ENCODE results near the gene GPATCH3. TPM values are rescaled to one million over a fixed set of nuclear protein-coding genes. Genes with fewer than 3 reads are reported as not detected.

The GPATCH3 gene
- total RNA-seq, 1 donor from 2014 or later = 23.9 TPM

DNA sequence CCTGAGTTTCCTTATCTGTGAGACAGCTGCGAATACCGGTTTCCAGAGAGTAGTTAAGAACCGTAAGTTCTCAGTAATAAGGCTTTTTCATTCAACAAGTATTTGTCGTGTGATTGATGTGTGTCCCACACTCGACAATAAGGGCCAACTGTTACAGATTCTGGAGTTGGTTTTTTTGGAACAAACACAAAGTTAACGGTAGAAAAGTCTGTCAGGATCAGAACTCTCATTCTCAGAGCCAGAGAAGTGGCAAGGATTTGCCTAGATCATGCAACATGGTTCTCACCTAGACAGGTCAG is 22.1 kb upstream of the GPATCH3 start:
- no peak for DNase-seq (ENCODE audit: low spot score, unreplicated experiment)
- Mint-ChIP-seq H3K27ac (peak overlapping the region; percentile 90), H3K4me3 (ENCODE audit: low read depth) (peak overlapping the region; percentile 93), H3K36me3 (ENCODE audit: insufficient read depth) (peaks cover 8% of the 10 kb centered on the region), H3K4me1 (ENCODE audit: low read depth) (peaks cover 23% of the 10 kb centered on the region), H3K27me3 (no peaks in the 10 kb centered on the region), H3K9me3 (ENCODE audit: low read depth) (no peaks in the 10 kb centered on the region)
- no peak for TF ChIP-seq CTCF (IDR thresholded peaks at IDR 0.05; ENCODE audit: unreplicated experiment)

GRCh38 chr1:26921540-26922430 is 21.5 kb upstream of the GPATCH3 start, which contains the start of gene NUDC:
NUDC (plus strand) TSS chr1:26921743; CDS start chr1:26921849, 106 bp downstream.
- DNase-seq (ENCODE audit: low spot score, unreplicated experiment) = peak; percentile 90
- Mint-ChIP-seq H3K9me3 (ENCODE audit: low read depth) (no peaks in the 10 kb centered on the region), H3K27ac (peak within 1 kb of the TSS; percentile 97), H3K4me1 (ENCODE audit: low read depth) (peaks cover 24% of the 10 kb centered on the region), H3K4me3 (ENCODE audit: low read depth) (peak within 1 kb of the TSS; percentile 93), H3K36me3 (ENCODE audit: insufficient read depth) (peaks cover 5% of the 10 kb centered on the region), H3K27me3 (no peaks in the 10 kb centered on the region)
- TF ChIP-seq CTCF (IDR thresholded peaks at IDR 0.05; ENCODE audit: unreplicated experiment) = no peak

DNA sequence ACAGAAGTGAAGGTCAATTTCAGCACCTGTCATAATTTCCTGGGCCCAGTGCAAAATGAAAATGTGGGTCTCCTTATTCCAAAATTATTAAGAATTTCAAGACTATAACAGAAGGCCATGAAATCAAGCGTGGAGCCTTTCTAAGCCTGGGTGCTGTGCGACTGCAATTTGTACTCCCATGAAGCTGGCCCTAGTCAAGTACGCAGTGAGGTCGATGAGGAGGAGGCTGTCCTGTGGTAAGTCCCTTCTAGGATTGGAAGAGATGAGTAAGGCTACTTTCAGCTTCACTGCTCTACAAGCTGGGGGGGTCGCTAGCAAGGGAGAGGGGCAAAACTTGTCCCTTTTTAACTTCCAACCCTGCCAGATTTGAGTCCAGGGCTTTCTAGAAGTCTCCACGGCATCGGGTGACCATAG is 20.9 kb upstream of the GPATCH3 start:
- DNase-seq (ENCODE audit: low spot score, unreplicated experiment) = no peak
- H3K4me1 Mint-ChIP-seq (ENCODE audit: low read depth) = peaks cover 26% of the 10 kb centered on the region
- peak overlapping the region; percentile 93 for H3K4me3 Mint-ChIP-seq (ENCODE audit: low read depth)
- H3K36me3 Mint-ChIP-seq (ENCODE audit: insufficient read depth) = peaks cover 5% of the 10 kb centered on the region
- peak overlapping the region; percentile 97 for H3K27ac Mint-ChIP-seq
- no peak for TF ChIP-seq CTCF (IDR thresholded peaks at IDR 0.05; ENCODE audit: unreplicated experiment)
- no peaks in the 10 kb centered on the region for H3K9me3 Mint-ChIP-seq (ENCODE audit: low read depth)
- no peaks in the 10 kb centered on the region for H3K27me3 Mint-ChIP-seq

DNA sequence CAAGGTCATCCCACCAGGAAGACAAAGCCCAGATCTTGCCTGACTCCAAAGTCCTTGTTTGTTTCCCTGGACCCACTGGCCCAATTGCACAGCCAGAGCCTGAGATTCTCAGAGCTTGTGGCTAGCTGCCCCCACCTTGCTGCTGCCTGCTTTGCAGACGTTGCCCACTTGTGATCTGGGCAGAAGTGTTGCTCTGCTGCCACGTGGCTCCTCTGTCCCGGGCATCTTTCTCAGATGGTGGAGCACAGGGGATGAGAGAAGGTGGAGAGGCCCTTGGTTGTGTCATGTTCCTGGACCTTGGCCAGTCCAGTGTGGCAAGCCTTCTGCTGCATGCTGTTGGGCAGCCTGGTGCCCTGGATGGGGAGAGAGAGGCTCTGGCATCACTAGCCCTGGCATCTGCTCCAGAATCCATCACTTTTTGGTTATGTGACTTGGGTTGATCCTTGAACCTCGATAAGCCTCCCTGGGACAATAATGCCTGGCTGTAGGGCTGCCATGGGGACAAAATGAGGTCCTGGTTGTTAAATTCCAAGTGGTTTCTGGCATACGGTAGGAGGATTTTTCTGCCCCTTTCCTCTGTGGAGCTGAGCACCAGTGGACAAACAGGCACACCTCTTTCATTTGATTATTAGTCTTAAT is 15.1 kb upstream of the GPATCH3 start:
- Mint-ChIP-seq H3K36me3 (ENCODE audit: insufficient read depth) (no peaks in the 10 kb centered on the region), H3K27ac (peak overlapping the region; percentile 81), H3K9me3 (ENCODE audit: low read depth) (no peaks in the 10 kb centered on the region), H3K4me3 (ENCODE audit: low read depth) (no peak overlapping the region), H3K4me1 (ENCODE audit: low read depth) (peaks cover 50% of the 10 kb centered on the region), H3K27me3 (no peaks in the 10 kb centered on the region)
- TF ChIP-seq CTCF (IDR thresholded peaks at IDR 0.05; ENCODE audit: unreplicated experiment) = no peak
- no peak for DNase-seq (ENCODE audit: low spot score, unreplicated experiment)

GRCh38 chr1:26913754-26914619 is 13.7 kb upstream of the GPATCH3 start, which contains the start of gene NR0B2:
NR0B2 (minus strand) TSS chr1:26913975; CDS start chr1:26913940, 35 bp downstream.
- Mint-ChIP-seq H3K36me3 (ENCODE audit: insufficient read depth) (no peaks in the 10 kb centered on the region), H3K9me3 (ENCODE audit: low read depth) (no peaks in the 10 kb centered on the region), H3K4me1 (ENCODE audit: low read depth) (peaks cover 59% of the 10 kb centered on the region), H3K27ac (peak within 1 kb of the TSS; percentile 98), H3K4me3 (ENCODE audit: low read depth) (peak within 1 kb of the TSS; percentile 75), H3K27me3 (no peaks in the 10 kb centered on the region)
- TF ChIP-seq CTCF (IDR thresholded peaks at IDR 0.05; ENCODE audit: unreplicated experiment) = no peak
- DNase-seq (ENCODE audit: low spot score, unreplicated experiment) = peak; percentile 71

Data from progenitor cell of endocrine pancreas (in vitro differentiated cells).